Liver (tissue), 3 donors: ENCODE measurements around the gene IRGC.

Experiments
- EGR1 ChIP-seq, 2 donors: IDR thresholded peaks; 2 replicates each; pipeline ENCODE4 v1.6.1; 2016 to 2018; ENCODE audit warnings: antibody characterized with exemption in 2 of 2, low read depth in 2 of 2
- FOXA1 ChIP-seq: IDR thresholded peaks from 2 replicates; pipeline ENCODE4 v1.6.1; 2016; ENCODE audit warnings: antibody characterized with exemption
- FOXA2 ChIP-seq: IDR thresholded peaks from 2 replicates; pipeline ENCODE4 v1.6.1; 2016; ENCODE audit warnings: antibody characterized with exemption
- GABPA ChIP-seq, 2 donors: IDR thresholded peaks in 1 of 2; conservative IDR thresholded peaks in 1 of 2; 2 replicates each; pipeline ENCODE4 v1.6.1; 2016; ENCODE audit warnings: antibody characterized with exemption in 2 of 2, mild to moderate bottlenecking in 1 of 2, moderate library complexity in 1 of 2
- JUND ChIP-seq, 2 donors: IDR thresholded peaks; 2 replicates each; pipeline ENCODE4 v1.6.1; 2016; ENCODE audit warnings: antibody characterized with exemption in 2 of 2
- RAD21 ChIP-seq, 2 donors: IDR thresholded peaks; 2 replicates each; pipeline ENCODE4 v1.6.1; 2016; ENCODE audit warnings: antibody characterized with exemption in 2 of 2, mild to moderate bottlenecking in 2 of 2
- RXRA ChIP-seq, 2 donors: IDR thresholded peaks; 2 replicates each; pipeline ENCODE4 v1.6.1; 2017 to 2018; ENCODE audit warnings: antibody characterized with exemption in 2 of 2, mild to moderate bottlenecking in 1 of 2
- SP1 ChIP-seq: IDR thresholded peaks from 2 replicates; pipeline ENCODE4 v1.6.1; 2018; ENCODE audit warnings: antibody characterized with exemption, mild to moderate bottlenecking
- TAF1 ChIP-seq: conservative IDR thresholded peaks from 2 replicates; pipeline ENCODE4 v1.6.1; 2016; ENCODE audit warnings: antibody characterized with exemption, mild to moderate bottlenecking
- YY1 ChIP-seq: IDR thresholded peaks from 2 replicates; pipeline ENCODE4 v1.6.1; 2016; ENCODE audit warnings: antibody characterized with exemption, mild to moderate bottlenecking
- TF ChIP-seq, protein P1 (sequence below): fragments of 150-350 bp; IDR thresholded peaks from 2 replicates; pipeline ENCODE4 v1.5.1; 2017; ENCODE audit warnings: improper control_type of control experiment, low read depth, low read length; ENCODE audit not compliant: missing input control
- TF ChIP-seq, protein P2 (sequence below): IDR thresholded peaks from 2 replicates; pipeline ENCODE4 v1.6.1; 2016; ENCODE audit warnings: antibody characterized with exemption
- TF ChIP-seq, protein P3 (sequence below): IDR thresholded peaks from 2 replicates; pipeline ENCODE4 v1.6.1; 2016; ENCODE audit warnings: antibody characterized with exemption, mild to moderate bottlenecking
- TF ChIP-seq, protein P4 (sequence below): IDR thresholded peaks from 2 replicates; pipeline ENCODE4 v1.6.1; 2016; ENCODE audit warnings: antibody characterized with exemption
- donor health status: healthy.
- donor health status: healthy.

DNA sequence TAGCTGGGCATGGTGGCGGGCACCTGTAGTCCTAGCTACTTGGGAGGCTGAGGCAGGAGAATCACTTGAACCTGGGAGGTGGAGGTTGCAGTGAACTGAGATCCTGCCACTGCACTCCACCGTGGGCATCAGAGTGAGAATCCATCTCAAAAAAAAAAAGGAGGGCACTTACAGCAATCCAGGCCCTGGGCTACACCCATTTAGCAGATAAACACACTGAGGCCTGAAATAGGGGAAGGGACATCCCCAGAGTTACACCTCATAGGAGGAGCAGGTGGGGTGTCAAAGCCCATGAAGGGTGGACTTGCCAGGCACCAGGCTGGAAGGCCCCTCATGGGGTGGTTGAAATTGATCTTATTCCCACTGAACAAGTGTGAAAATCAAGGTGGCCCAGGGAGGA lies 32.0 kb upstream of the IRGC start:
- TF ChIP-seq, protein P1, sequence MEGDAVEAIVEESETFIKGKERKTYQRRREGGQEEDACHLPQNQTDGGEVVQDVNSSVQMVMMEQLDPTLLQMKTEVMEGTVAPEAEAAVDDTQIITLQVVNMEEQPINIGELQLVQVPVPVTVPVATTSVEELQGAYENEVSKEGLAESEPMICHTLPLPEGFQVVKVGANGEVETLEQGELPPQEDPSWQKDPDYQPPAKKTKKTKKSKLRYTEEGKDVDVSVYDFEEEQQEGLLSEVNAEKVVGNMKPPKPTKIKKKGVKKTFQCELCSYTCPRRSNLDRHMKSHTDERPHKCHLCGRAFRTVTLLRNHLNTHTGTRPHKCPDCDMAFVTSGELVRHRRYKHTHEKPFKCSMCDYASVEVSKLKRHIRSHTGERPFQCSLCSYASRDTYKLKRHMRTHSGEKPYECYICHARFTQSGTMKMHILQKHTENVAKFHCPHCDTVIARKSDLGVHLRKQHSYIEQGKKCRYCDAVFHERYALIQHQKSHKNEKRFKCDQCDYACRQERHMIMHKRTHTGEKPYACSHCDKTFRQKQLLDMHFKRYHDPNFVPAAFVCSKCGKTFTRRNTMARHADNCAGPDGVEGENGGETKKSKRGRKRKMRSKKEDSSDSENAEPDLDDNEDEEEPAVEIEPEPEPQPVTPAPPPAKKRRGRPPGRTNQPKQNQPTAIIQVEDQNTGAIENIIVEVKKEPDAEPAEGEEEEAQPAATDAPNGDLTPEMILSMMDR: no peak
- TF ChIP-seq GABPA (IDR thresholded peaks at IDR 0.05 in 1 of 2, conservative IDR thresholded peaks at IDR 0.05 in 1 of 2) (no peak), SP1 (no peak), TAF1 (no peak), YY1 (no peak), EGR1 (IDR thresholded peaks at IDR 0.05; ENCODE audit: low read depth in 2 of 2) (no peak), RXRA (IDR thresholded peaks at IDR 0.05) (no peak), FOXA1 (no peak), RAD21 (IDR thresholded peaks at IDR 0.05) (no peak), JUND (IDR thresholded peaks at IDR 0.05) (no peak), FOXA2 (no peak)
- TF ChIP-seq, protein P2, sequence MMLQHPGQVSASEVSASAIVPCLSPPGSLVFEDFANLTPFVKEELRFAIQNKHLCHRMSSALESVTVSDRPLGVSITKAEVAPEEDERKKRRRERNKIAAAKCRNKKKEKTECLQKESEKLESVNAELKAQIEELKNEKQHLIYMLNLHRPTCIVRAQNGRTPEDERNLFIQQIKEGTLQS: no peak
- TF ChIP-seq, protein P3, sequence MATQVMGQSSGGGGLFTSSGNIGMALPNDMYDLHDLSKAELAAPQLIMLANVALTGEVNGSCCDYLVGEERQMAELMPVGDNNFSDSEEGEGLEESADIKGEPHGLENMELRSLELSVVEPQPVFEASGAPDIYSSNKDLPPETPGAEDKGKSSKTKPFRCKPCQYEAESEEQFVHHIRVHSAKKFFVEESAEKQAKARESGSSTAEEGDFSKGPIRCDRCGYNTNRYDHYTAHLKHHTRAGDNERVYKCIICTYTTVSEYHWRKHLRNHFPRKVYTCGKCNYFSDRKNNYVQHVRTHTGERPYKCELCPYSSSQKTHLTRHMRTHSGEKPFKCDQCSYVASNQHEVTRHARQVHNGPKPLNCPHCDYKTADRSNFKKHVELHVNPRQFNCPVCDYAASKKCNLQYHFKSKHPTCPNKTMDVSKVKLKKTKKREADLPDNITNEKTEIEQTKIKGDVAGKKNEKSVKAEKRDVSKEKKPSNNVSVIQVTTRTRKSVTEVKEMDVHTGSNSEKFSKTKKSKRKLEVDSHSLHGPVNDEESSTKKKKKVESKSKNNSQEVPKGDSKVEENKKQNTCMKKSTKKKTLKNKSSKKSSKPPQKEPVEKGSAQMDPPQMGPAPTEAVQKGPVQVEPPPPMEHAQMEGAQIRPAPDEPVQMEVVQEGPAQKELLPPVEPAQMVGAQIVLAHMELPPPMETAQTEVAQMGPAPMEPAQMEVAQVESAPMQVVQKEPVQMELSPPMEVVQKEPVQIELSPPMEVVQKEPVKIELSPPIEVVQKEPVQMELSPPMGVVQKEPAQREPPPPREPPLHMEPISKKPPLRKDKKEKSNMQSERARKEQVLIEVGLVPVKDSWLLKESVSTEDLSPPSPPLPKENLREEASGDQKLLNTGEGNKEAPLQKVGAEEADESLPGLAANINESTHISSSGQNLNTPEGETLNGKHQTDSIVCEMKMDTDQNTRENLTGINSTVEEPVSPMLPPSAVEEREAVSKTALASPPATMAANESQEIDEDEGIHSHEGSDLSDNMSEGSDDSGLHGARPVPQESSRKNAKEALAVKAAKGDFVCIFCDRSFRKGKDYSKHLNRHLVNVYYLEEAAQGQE: no peak
- TF ChIP-seq, protein P4, sequence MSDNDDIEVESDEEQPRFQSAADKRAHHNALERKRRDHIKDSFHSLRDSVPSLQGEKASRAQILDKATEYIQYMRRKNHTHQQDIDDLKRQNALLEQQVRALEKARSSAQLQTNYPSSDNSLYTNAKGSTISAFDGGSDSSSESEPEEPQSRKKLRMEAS: no peak
